Cardiac fibroblast (primary cell): ENCODE measurements around the gene RPP25L.
"Not testable (repeated sequence)": the region's sequence is repeated elsewhere in the genome, so short reads cannot be mapped to it uniquely, and the experiment has no call there.

ENCODE experiments used
- DNase-seq, 2 donors: peaks; one replicate each; pipeline versions ENCODE4 v3.0.0 to v3.0.0-alpha.2; 2010; ENCODE audit warnings: low read depth in 2 of 2
- H3K4me3 ChIP-seq, 2 donors: replicated peaks in 1 of 2; 1 replicate in 1 of 2; 2 replicates in 1 of 2; pipeline ENCODE4 v1.5.1; 2011; ENCODE audit warnings: low read depth in 2 of 2, low read length in 2 of 2, mild to moderate bottlenecking in 2 of 2, moderate library complexity in 1 of 2
- CTCF ChIP-seq: IDR thresholded peaks from one replicate; pipeline ENCODE4 v1.5.1; 2011; ENCODE audit warnings: low read depth, mild to moderate bottlenecking, low read length, inconsistent platforms

Gene RPP25L

GRCh38 chr9:34647651-34648050, 35.8 kb upstream of the RPP25L start:
- peak overlapping the region; percentile 61 to 76 for H3K4me3 ChIP-seq
- TF ChIP-seq CTCF = no peak
- no peak for DNase-seq

- TF ChIP-seq CTCF = no peak
- peak overlapping the region; percentile 61 to 76 for H3K4me3 ChIP-seq
- no peak for DNase-seq
Observed at GRCh38 chr9:34647084-34647403, 35.1 kb upstream of the RPP25L start.

GRCh38 chr9:34646211-34647083, 34.5 kb upstream of the RPP25L start, which contains the start of gene GALT:
TSS of gene GALT (plus strand) at chr9:34646675. CDS start at chr9:34646705, 30 bp downstream.
- peak within 1 kb of the TSS; percentile 61 to 76 for H3K4me3 ChIP-seq
- peak; percentile 81 to 87 for DNase-seq
- TF ChIP-seq CTCF = peak; percentile 58

GRCh38 chr9:34644766-34645314, 32.9 kb upstream of the RPP25L start:
- DNase-seq = no peak
- TF ChIP-seq CTCF = no peak
- H3K4me3 ChIP-seq = no peak overlapping the region

- no peak for TF ChIP-seq CTCF
- DNase-seq = no peak
- H3K4me3 ChIP-seq = no peak overlapping the region
Observed at GRCh38 chr9:34642679-34643078, 30.8 kb upstream of the RPP25L start.

- H3K4me3 ChIP-seq, DNase-seq: not testable (repeated sequence)
Observed at GRCh38 chr9:34639322-34639721, 27.4 kb upstream of the RPP25L start.

GRCh38 chr9:34638138-34638445, 26.2 kb upstream of the RPP25L start:
- DNase-seq = no peak
- peak overlapping the region; percentile 77 for H3K4me3 ChIP-seq
- no peak for TF ChIP-seq CTCF
